ENCODE data around the gene TAS1R3.

DNA sequence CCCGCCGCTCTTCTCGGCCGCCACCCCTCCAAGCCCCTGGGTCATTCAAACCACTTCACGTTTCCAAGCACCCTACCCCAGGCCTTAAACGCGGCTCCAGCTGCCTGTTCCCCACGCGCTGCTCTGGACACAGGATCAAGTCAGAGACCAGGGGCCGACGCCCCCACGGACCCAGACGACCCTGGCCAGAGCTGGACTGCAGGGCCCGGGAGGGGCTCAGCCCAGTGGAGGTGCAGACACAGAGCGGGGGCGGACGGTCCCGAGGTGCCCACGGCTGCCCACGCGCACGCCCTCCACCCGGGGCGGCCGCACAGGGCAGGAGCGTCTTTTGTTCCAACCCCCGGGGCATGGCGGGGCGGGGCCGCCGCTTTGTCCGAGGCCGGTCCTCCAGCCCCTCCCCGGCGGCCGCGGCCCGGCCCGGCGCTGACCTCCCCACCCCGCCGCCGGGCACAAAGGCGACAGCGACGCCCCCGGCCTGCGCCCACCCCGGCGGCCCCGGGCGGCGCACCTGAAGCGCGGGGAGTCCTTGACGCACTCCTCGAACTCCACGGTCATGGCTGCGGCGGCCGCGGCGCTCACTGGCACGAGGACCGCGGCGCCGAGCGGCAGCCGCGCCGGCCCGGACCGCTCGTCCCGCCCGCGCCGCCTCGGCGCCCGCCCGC, 23.7 kb upstream of the TAS1R3 start:
- TF ChIP-seq, protein P1, sequence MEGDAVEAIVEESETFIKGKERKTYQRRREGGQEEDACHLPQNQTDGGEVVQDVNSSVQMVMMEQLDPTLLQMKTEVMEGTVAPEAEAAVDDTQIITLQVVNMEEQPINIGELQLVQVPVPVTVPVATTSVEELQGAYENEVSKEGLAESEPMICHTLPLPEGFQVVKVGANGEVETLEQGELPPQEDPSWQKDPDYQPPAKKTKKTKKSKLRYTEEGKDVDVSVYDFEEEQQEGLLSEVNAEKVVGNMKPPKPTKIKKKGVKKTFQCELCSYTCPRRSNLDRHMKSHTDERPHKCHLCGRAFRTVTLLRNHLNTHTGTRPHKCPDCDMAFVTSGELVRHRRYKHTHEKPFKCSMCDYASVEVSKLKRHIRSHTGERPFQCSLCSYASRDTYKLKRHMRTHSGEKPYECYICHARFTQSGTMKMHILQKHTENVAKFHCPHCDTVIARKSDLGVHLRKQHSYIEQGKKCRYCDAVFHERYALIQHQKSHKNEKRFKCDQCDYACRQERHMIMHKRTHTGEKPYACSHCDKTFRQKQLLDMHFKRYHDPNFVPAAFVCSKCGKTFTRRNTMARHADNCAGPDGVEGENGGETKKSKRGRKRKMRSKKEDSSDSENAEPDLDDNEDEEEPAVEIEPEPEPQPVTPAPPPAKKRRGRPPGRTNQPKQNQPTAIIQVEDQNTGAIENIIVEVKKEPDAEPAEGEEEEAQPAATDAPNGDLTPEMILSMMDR (IDR thresholded peaks at IDR 0.05), result no peak
- TF ChIP-seq POLR2A (IDR thresholded peaks at IDR 0.05), result no peak

Data from testis (tissue), 2 donors.